K562 (cell line): Measurements from ENCODE around the gene NUAK1. TPM values are rescaled to one million over a fixed set of nuclear protein-coding genes. Genes with fewer than 3 reads are reported as not detected.

Source experiments
- ATAC-seq: fragments of 200-7000 bp; cut with Tn5 transposase; 3 replicates; pipeline ENCODE4 v1.9.1; 2020; ENCODE audit warnings: moderate library complexity
- BruUV-seq: library from RNA; stranded (reverse); fragments of 400-500 nt; replicated peaks from 2 replicates; lab custom pipeline; 2021; lab: Mats Ljungman, UMichigan
- CTCF ChIA-PET: fragments of 300-600 bp; formaldehyde crosslinking; extraction: SDS; loops from one replicate; lab custom pipeline; 2021; ENCODE audit warnings: low intra/inter-chr PET ratio; lab: Yijun Ruan, JAX
- POLR2A ChIA-PET: fragments of 300-600, 350-650 bp; sonication (Branson Sonifier 250); formaldehyde crosslinking; extraction: SDS; loops from one replicate; lab custom pipeline; 2021; ENCODE audit warnings: antibody characterized with exemption, inconsistent platforms; lab: Yijun Ruan, JAX
- DNase-seq, 4 experiments: peaks; one replicate each; pipeline versions ENCODE4 v3.0.0 to v3.0.0-alpha.2; 2011 to 2018; ENCODE audit warnings: low spot score in 3 of 4, mixed read lengths in 3 of 4; ENCODE audit errors: extremely low read depth in 1 of 4
- FAIRE-seq: peaks from 2 replicates; lab custom pipeline; 2011; peaks lifted over from hg19 to GRCh38; lab: Jason Lieb, UNC
- H2AFZ ChIP-seq: 2 replicates; pipeline ENCODE4 v1.6.0; 2011; ENCODE audit warnings: low read depth, low read length, control low read depth, inconsistent platforms
- H3K27ac ChIP-seq: fragments of 200-600 bp; 3 replicates; pipeline ENCODE4 v1.8.0; 2011; ENCODE audit warnings: low read depth, mild to moderate bottlenecking, control low read depth, inconsistent platforms, low read length, moderate library complexity, mixed read lengths; ENCODE audit errors: extremely low read depth
- H3K27me3 ChIP-seq, 2 experiments: fragments of 300-600 bp in 1 of 2; 2 replicates in 1 of 2; 3 replicates in 1 of 2; pipeline versions ENCODE4 v1.6.0 to v1.8.0; 2011; ENCODE audit warnings: inconsistent platforms in 2 of 2, low read length in 2 of 2, mild to moderate bottlenecking in 1 of 2, mixed read lengths in 1 of 2, moderate library complexity in 1 of 2; ENCODE audit not compliant: control insufficient read depth in 2 of 2, insufficient read depth in 2 of 2
- H3K36me3 ChIP-seq: fragments of 300-600 bp; 3 replicates; pipeline ENCODE4 v1.8.0; 2011; ENCODE audit warnings: mild to moderate bottlenecking, low read length, inconsistent platforms; ENCODE audit not compliant: control insufficient read depth, insufficient read depth
- H3K4me1 ChIP-seq, 2 experiments: fragments of 200-600 bp in 1 of 2; replicated peaks in 1 of 2; 2 replicates in 1 of 2; 3 replicates in 1 of 2; pipeline versions ENCODE4 v1.5.1 to v1.8.0; 2011; ENCODE audit warnings: inconsistent platforms in 2 of 2, low read length in 2 of 2, mild to moderate bottlenecking in 1 of 2, mixed read lengths in 1 of 2, moderate library complexity in 1 of 2; ENCODE audit not compliant: control insufficient read depth in 2 of 2, insufficient read depth in 2 of 2
- H3K4me2 ChIP-seq: 2 replicates; pipeline ENCODE4 v1.6.1; 2011; ENCODE audit warnings: low read length, control low read depth, inconsistent platforms, mixed read lengths; ENCODE audit not compliant: insufficient read depth
- H3K4me3 ChIP-seq: fragments of 200-600 bp; sonication (generic), shearing (Covaris generic); 2 replicates; pipeline ENCODE4 v1.5.1; 2016; ENCODE audit warnings: control low read depth, inconsistent platforms
- H3K79me2 ChIP-seq: fragments of 200-600 bp; 3 replicates; pipeline ENCODE4 v1.8.0; 2011; ENCODE audit warnings: low read length, inconsistent platforms; ENCODE audit not compliant: control insufficient read depth, insufficient read depth
- H3K9ac ChIP-seq, 2 experiments: 2 replicates each; pipeline versions ENCODE4 v1.6.0 to v1.6.1; 2011; ENCODE audit warnings: low read depth in 2 of 2, low read length in 2 of 2, control low read depth in 1 of 2, inconsistent platforms in 1 of 2, mild to moderate bottlenecking in 1 of 2, mixed read lengths in 1 of 2; ENCODE audit not compliant: insufficient read depth in 1 of 2
- H3K9me1 ChIP-seq: one replicate; pipeline ENCODE4 v1.6.0; 2011; ENCODE audit warnings: inconsistent platforms, mild to moderate bottlenecking, low read length, moderate library complexity; ENCODE audit not compliant: control insufficient read depth, insufficient read depth
- H3K9me3 ChIP-seq: replicated peaks from 2 replicates; pipeline ENCODE4 v1.5.1; 2011; ENCODE audit warnings: low read depth, low read length, inconsistent platforms; ENCODE audit not compliant: control insufficient read depth, insufficient read depth
- H4K20me1 ChIP-seq: replicated peaks from 2 replicates; pipeline ENCODE4 v1.6.1; 2011; ENCODE audit warnings: low read length, inconsistent platforms, mixed read lengths; ENCODE audit not compliant: control insufficient read depth, insufficient read depth
- BMI1 ChIP-seq: fragments of 150-350 bp; IDR thresholded peaks from 2 replicates; pipeline ENCODE4 v1.6.1; 2014; ENCODE audit warnings: low read length
- CBX5 ChIP-seq: IDR thresholded peaks from 2 replicates; pipeline ENCODE4 v1.6.1; 2014; ENCODE audit warnings: low read depth, borderline replicate concordance
- CREB3 ChIP-seq: fragments of 450-650 bp; conservative IDR thresholded peaks from 2 replicates; pipeline ENCODE4 v1.6.1; 2016; ENCODE audit warnings: missing genetic modification characterization, low read depth, mild to moderate bottlenecking, missing compliant biosample characterization, moderate library complexity
- DLX4 ChIP-seq: fragments of 250-450 bp; sonication (Bioruptor Pico); IDR thresholded peaks from 2 replicates; pipeline ENCODE4 v1.6.1; 2021; ENCODE audit warnings: mild to moderate bottlenecking
- ELF1 ChIP-seq: fragments of 200-800 bp; sonication (Bioruptor generic); IDR thresholded peaks from 2 replicates; pipeline ENCODE4 v1.6.1; 2016; ENCODE audit warnings: missing genetic modification characterization, missing compliant biosample characterization
- FOXP1 ChIP-seq: sonication (generic); formaldehyde crosslinking; IDR thresholded peaks from 2 replicates; pipeline ENCODE4 v1.8.0; 2022; ENCODE audit warnings: mild to moderate bottlenecking, missing genetic modification reagents
- GTF2B ChIP-seq: IDR thresholded peaks from 2 replicates; pipeline ENCODE4 v1.6.1; 2011; ENCODE audit not compliant: insufficient read length; ENCODE audit errors: extremely low read depth
- MAZ ChIP-seq, 2 experiments: fragments of 450-650 bp in 1 of 2; sonication (generic) in 1 of 2; formaldehyde crosslinking; IDR thresholded peaks in 1 of 2; conservative IDR thresholded peaks in 1 of 2; 2 replicates each; pipeline versions ENCODE4 v1.4.0 to v1.5.0; 2020; ENCODE audit warnings: mild to moderate bottlenecking in 1 of 2, missing genetic modification reagents in 1 of 2
- PRDM10 ChIP-seq: fragments of 450-650 bp; IDR thresholded peaks from 2 replicates; pipeline ENCODE4 v1.6.1; 2018; ENCODE audit not compliant: partially characterized antibody
- TAF1 ChIP-seq: IDR thresholded peaks from 2 replicates; pipeline ENCODE4 v1.6.1; 2011; ENCODE audit warnings: mild to moderate bottlenecking, low read length, moderate library complexity; ENCODE audit not compliant: insufficient read depth, control insufficient read depth, severe bottlenecking; ENCODE audit errors: extremely low read depth
- ZBTB5 ChIP-seq: fragments of 450-650 bp; IDR thresholded peaks from 2 replicates; pipeline ENCODE4 v1.6.1; 2017; ENCODE audit warnings: antibody characterized with exemption
- ZNF232 ChIP-seq: sonication (generic); formaldehyde crosslinking; IDR thresholded peaks from 2 replicates; pipeline ENCODE4 v1.8.0; 2022; ENCODE audit warnings: mild to moderate bottlenecking, missing genetic modification reagents
- ZNF551 ChIP-seq: fragments of 250-450 bp; sonication (Bioruptor Pico); IDR thresholded peaks from 2 replicates; pipeline ENCODE4 v1.5.0; 2021; ENCODE audit warnings: mild to moderate bottlenecking, moderate library complexity
- WGBS: fragments of 100-300 bp; shearing (Covaris generic); methylation state at CpG from one replicate; pipeline ENCODE4 v1.1.6; 2016; ENCODE audit warnings: low coverage, mixed read lengths; ENCODE audit not compliant: insufficient coverage; ENCODE audit errors: missing lambda C conversion rate; 5-methylcytosine and 5-hydroxymethylcytosine counted together
- in situ Hi-C: fragments of 300-500 bp; cut with MboI; formaldehyde crosslinking; loops from 4 replicates; pipeline ENCODE4 v1.15.0; 2018; ENCODE audit warnings: inconsistent platforms, mixed read lengths
- intact Hi-C: fragments of 100-400 bp; cut with micrococcal nuclease; formaldehyde crosslinking; loops from 2 replicates; pipeline ENCODE4 v1.14.2; 2022
- polyA plus RNA-seq, 8 experiments: library from polyadenylated mRNA; depleted of rRNA in 4 of 8; stranded (reverse) in 5 of 8; unstranded in 3 of 8; fragments of >200 nt; fragmentation: Nextera tagmentation in 2 of 8; fragmentation: Illumina TruSeq in 1 of 8; extraction: Ambion mirVana in 2 of 8; extraction: Trizol in 1 of 8; gene quantifications; 2 replicates each; pipeline versions ENCODE4 v1.2.1 to v1.2.3, GENCODE V29; 2011 to 2014; ENCODE audit warnings: inconsistent platforms in 1 of 8, missing spikeins in 1 of 8
- total RNA-seq, 7 experiments: library from RNA; depleted of rRNA in 6 of 7; stranded (reverse); fragments of >200 nt in 6 of 7; fragmentation: Illumina TruSeq in 2 of 7; extraction: Trizol in 2 of 7; gene quantifications; 2 replicates each; pipeline versions ENCODE4 v1.2.1 to v1.2.3, GENCODE V29; 2011 to 2021; ENCODE audit warnings: low replicate concordance in 1 of 7

Gene NUAK1
- total and polyA plus RNA-seq, 9 of the 15 experiments (the other 6 are each of a cell fraction or from before 2014, with no cell fraction given): 0.02 TPM; not detected in 8

GRCh38 chr12:106174876-106175275 is 36.1 kb upstream of the NUAK1 start (continued):
- TF ChIP-seq PRDM10 (no peak), BMI1 (no peak), DLX4 (CRISPR knock-in tag) (no peak), FOXP1 (no peak)

- no peak for ATAC-seq
- H3K4me1 ChIP-seq: no peaks in the 10 kb centered on the region
- no peak for FAIRE-seq
- H2AFZ ChIP-seq: no peak overlapping the region
- H3K27ac ChIP-seq: no peak overlapping the region
- BruUV-seq: no TSS peak
- peaks cover 8 to 21% of the 10 kb centered on the region in 2 experiments for H3K27me3 ChIP-seq
- intact Hi-C loops: no loop called here
- H3K9me3 ChIP-seq: no peaks in the 10 kb centered on the region
- DNase-seq: no peak
- TF ChIP-seq GTF2B (no peak), ELF1 (tag) (no peak), ZNF232 (no peak), MAZ (CRISPR knock-in tag; conservative IDR thresholded peaks at IDR 0.05 in 1 of 2, IDR thresholded peaks at IDR 0.05 in 1 of 2) (no peak), CBX5 (no peak), ZNF551 (CRISPR knock-in tag) (no peak), ZBTB5 (no peak), CREB3 (tag) (no peak), TAF1 (no peak)
- POLR2A ChIA-PET: interaction anchor here (0.6 kb wide), 1 partner anchor 599 kb away, joined by 3 read pairs; no protein-coding TSS in a partner anchor
- no peak overlapping the region for H3K4me2 ChIP-seq
- no peaks in the 10 kb centered on the region for H4K20me1 ChIP-seq
- H3K9me1 ChIP-seq: no peaks in the 10 kb centered on the region
- WGBS: 0% methylated on average over 1 of the region's 1 CpG
- H3K9ac ChIP-seq: no peak overlapping the region
- CTCF ChIA-PET: no interaction called here
- H3K4me3 ChIP-seq: no peak overlapping the region
- no peaks in the 10 kb centered on the region for H3K36me3 ChIP-seq
- in situ Hi-C loops: no loop called here
- no peaks in the 10 kb centered on the region for H3K79me2 ChIP-seq
Measured at GRCh38 chr12:106173442-106173841, 34.7 kb upstream of the NUAK1 start.
